ENCODE results near the gene RELCH.

The RELCH gene

GRCh38 chr18:62196980-62197379 lies 9.9 kb downstream of the RELCH start:
- DNase-seq = no peak

GRCh38 chr18:62198259-62198658 lies 11.2 kb downstream of the RELCH start:
- DNase-seq = no peak

GRCh38 chr18:62199629-62200028 lies 12.6 kb downstream of the RELCH start:
- no peak for DNase-seq

- no peak for DNase-seq
Measured at GRCh38 chr18:62200121-62200914, 13.3 kb downstream of the RELCH start.

- no peak for DNase-seq
Measured at GRCh38 chr18:62201870-62202269, 14.8 kb downstream of the RELCH start.

- no peak for DNase-seq
Measured at GRCh38 chr18:62205824-62206223, 18.8 kb downstream of the RELCH start.

GRCh38 chr18:62206593-62206992 lies 19.5 kb downstream of the RELCH start:
- DNase-seq = no peak

GRCh38 chr18:62209046-62209445 lies 22.0 kb downstream of the RELCH start:
- DNase-seq = no peak

- no peak for DNase-seq
Measured at GRCh38 chr18:62210138-62210537, 23.1 kb downstream of the RELCH start.

- DNase-seq = no peak
Measured at GRCh38 chr18:62211325-62211828, 24.3 kb downstream of the RELCH start.

GRCh38 chr18:62214790-62215189 lies 27.7 kb downstream of the RELCH start:
- no peak for DNase-seq

GRCh38 chr18:62224229-62224628 lies 37.2 kb downstream of the RELCH start:
- no peak for DNase-seq

GRCh38 chr18:62226047-62226446 lies 39.0 kb downstream of the RELCH start:
- DNase-seq = no peak

GRCh38 chr18:62236252-62236651 lies 49.2 kb downstream of the RELCH start:
- DNase-seq = no peak

GRCh38 chr18:62239475-62239874 lies 52.4 kb downstream of the RELCH start:
- DNase-seq = no peak

- no peak for DNase-seq
Measured at GRCh38 chr18:62242955-62243354, 55.9 kb downstream of the RELCH start.

GRCh38 chr18:62245177-62245576 lies 58.1 kb downstream of the RELCH start:
- DNase-seq = no peak

GRCh38 chr18:62245699-62246098 lies 58.6 kb downstream of the RELCH start:
- no peak for DNase-seq

- DNase-seq = no peak
Measured at GRCh38 chr18:62248313-62248712, 61.3 kb downstream of the RELCH start.

GRCh38 chr18:62249478-62250097 lies 62.5 kb downstream of the RELCH start:
- peak; percentile 72 for DNase-seq

GRCh38 chr18:62250475-62250874 lies 63.4 kb downstream of the RELCH start:
- DNase-seq = no peak

- DNase-seq = no peak
Measured at GRCh38 chr18:62258093-62258492, 71.0 kb downstream of the RELCH start.

- no peak for DNase-seq
Measured at GRCh38 chr18:62258616-62259015, 71.6 kb downstream of the RELCH start.

- no peak for DNase-seq
Measured at GRCh38 chr18:62262061-62262460, 75.0 kb downstream of the RELCH start.
